HG02610 (cell line): ENCODE data around the gene NUDT9.
"Not testable (repeated sequence)": the region's sequence is repeated elsewhere in the genome, so short reads cannot be mapped to it uniquely, and the experiment has no call there.

Source experiments
- ATAC-seq: cut with Tn5 transposase; IDR thresholded peaks from one replicate; pipeline ENCODE4 v1.9.1; 2021; ENCODE audit warnings: mild to moderate bottlenecking, moderate library complexity; ENCODE audit not compliant: unreplicated experiment

Gene NUDT9

DNA sequence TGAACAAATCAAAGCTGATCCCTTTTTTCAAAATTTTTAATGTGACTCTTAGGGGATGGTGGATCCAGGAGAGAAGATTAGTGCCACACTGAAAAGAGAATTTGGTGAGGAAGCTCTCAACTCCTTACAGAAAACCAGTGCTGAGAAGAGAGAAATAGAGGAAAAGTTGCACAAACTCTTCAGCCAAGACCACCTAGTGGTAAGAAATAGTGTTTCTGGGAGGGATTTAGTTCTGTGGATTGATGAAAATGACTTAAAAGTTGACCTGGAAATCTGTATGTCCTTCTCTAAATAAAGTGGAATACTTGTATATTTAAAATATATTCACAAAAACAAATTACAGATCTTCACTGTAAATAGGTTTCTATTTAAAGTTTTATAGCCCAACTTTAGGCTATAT lies 29.2 kb downstream of the NUDT9 start:
- no peak for ATAC-seq

DNA sequence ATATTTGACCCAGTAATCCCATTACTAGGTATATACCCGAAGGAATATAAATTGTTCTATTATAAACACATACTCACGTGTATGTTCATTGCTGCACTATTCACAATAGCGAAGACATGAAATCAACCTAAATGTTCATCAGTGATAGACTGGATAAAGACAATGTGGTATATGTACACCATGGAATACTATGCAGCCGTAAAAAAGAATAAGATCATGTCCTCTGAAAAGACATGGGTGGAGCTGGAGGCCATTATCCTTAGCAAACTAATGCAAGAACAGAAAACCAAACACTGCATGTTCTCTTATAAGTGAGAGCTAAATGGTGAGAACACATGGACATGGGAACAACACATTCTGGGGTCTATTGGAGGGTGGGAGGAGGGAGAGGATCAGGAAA lies 36.5 kb downstream of the NUDT9 start:
- no peak for ATAC-seq

DNA sequence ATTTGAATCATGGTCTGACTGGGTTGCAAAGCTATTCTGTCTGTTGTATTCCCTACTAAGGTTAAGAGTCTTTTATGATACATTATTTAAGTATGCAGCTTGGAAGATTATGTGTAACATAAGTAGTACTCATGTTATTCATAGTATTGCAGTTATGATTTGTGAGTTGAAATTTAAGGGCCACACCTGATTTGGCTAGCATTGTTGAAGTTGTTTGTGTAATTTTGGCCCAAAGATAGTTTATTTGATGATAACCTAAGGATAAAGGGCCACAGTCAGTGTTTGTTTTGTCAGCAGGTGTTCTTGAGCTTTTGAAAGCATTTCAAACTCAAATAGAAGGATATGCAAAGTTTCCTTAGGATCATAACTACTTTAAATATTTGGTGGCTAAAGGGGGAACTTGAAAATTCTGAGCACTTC lies 38.9 kb downstream of the NUDT9 start:
- no peak for ATAC-seq

DNA sequence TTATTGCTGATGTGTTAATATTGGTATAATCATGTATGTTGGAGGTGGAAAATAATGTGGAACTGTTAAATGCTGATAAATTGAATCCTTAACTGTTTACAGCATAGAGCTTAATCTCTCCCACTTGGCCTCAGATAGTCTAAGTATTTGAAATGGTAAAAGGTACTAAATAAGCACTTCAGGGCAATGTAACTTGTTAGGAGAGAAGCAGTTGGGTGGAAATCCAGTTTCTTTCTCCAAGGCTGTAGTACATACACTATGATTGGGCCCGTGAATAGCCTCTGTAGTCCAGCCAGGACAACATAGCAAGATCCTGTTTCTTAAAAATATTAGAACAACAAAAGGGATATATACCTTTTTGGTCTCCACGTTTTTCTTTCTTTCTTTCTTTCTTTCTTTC lies 39.7 kb downstream of the NUDT9 start:
- no peak for ATAC-seq

DNA sequence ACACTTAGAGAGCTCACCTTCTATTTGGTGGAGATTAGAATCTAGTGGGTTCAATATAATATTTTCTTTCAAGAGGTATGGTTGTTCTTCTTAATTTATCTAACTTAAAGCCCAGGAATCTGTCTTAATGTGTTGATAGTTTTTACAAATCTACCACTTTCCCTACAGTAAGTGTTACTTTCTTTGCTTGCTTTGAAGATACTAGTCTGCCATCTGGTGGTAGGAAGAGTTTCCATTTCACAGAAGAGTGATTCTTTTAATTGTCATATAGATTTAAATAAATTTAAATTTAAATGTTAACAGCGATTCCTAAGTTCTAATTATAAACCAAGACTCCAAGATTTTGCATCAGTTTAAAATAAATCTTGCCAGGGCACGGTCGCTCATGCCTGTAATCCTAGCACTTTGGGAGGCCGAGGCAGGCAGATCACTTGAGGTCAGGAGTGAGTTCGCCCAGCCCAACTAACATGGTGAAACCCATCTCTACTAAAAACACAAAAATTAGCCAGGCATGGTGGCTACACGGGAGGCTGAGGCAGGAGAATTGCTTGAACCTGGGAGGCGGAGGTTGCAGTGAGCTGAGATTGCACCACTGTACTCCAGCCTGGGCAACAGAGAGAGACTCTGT lies 43.5 kb downstream of the NUDT9 start:
- ATAC-seq = no peak

DNA sequence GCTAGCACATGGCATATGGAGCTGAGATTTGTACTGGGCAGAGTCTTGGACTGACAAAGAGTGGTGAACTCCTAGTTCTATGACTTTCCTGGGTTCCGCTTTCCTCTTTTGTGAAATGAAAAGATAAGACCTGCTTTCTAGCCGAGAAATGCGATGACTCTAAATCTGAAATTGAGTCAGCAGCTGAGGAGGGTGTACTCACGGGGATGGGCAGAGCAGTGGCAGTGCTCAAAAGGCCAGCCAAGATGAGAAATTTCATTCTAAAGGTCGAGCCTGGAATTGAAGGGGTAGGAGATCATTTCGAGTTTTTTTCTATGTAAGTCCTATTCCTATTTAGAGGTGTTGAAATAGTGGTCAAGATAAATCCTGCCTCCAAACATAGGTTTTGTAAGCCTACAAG lies 47.0 kb downstream of the NUDT9 start:
- no peak for ATAC-seq

DNA sequence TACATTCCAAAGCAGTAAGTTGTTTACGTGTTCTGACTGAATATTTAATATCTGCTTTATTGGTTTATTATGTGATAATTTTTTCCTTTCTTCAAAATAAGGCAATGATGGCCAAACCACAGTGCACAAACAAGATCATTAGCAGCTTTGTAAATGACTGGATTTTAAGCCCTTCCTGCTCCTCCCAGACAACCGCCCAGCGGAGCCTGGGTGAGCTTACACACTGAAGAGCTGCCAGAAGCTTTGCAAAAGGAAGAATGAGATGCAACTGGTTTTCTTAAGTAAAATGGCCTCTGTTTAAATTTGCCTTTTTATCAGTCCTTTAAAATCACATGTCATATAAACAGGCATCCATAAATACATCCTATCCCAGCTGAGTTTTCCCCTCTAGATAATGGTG lies 54.6 kb downstream of the NUDT9 start:
- ATAC-seq = no peak

DNA sequence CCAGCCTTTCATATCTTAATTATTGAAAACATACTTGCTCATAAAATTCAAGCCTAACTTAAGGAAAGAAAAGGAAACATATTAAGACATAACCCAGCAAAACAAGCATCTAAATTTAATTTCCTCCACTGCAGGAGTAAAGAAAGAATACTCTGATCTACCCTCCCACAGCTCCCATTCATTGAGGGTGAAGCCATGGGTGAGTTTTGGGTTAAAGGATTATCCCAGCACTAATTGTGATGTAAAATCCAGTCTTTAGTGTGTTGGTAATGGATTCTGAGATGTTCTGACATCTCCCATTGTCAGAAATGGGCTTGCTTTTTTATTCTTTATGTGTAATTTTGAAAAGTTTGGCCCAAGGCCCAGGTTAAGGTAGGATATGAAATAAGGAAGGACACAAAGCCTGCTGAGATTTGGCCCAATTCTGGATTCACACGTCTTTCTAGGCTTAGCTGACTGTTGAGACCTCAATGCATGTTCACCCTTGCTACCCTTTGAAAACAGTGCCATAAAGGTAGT lies 56.4 kb downstream of the NUDT9 start:
- no peak for ATAC-seq

DNA sequence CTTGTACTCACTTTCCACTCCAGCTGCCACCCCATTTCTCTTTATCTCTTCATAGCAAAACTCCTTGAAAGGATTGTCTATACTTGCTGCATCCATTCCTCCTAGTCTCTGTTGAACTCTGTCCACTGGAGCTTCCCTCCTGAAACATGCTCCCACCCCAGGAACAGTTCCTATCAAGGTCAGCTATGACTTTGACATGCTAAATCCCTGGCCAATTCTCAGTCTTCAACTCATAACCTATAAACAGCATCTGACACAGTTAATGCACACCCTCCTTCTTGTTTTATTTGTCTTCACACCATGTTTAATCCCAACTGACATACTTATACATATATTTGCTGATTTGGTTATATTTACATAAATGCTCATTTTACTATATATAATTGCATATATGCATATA lies 59.0 kb downstream of the NUDT9 start:
- no peak for ATAC-seq

DNA sequence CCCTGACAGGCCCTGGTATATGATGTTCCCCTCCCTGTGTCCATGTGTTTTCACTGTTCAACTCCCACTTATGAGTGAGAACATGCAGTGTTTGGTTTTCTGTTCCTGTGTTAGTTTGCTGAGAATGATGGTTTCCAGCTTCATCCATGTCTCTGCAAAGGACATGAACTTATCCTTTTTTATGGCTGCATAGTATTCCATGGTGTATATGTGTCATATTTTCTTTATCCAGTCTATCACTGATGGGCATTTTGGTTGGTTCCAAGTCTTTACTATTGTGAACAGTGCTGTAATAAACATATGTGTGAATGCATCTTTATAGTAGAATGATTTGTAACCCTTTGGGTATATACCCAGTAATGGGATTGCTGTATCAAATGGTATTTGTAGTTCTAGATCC lies 60.9 kb downstream of the NUDT9 start:
- not testable (repeated sequence) for ATAC-seq

DNA sequence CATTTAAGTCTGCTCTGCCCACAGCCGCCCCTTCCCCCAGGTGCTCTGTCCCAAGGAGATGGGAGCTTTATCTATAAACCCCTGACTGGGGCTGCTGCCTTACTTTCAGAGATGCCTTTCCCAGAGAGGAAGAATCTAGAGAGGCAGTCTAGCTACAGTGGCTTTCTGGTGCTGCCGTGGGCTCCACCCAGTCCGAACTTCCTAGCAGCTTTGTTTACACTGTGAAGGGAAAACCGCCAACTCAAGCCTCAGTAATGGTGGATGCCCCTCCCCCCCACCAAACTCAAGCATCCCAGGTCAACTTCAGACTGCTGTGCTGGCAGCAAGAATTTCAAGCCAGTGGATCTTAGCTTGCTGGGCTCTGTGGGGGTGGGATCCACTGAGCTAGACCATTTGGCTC lies 66.3 kb downstream of the NUDT9 start:
- ATAC-seq = not testable (repeated sequence)

DNA sequence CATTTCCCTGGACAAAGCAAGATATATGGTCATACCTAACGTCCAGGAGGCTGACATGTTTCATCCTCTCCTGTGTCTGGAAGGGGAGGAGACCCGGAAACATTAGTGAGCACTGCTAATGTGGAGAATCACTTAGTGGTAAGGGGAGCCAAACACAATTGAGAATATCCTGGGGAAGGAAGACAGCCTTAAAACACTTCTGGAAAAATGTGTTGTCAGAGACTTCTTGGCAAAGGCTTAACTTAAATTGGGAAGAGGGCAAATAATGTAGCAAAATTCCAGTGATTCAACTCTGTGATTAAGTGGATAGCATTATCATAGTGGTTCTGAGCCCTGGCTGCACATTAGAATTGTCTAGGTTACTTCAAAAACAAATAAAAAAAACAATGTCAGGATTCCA lies 67.3 kb downstream of the NUDT9 start:
- ATAC-seq = no peak

DNA sequence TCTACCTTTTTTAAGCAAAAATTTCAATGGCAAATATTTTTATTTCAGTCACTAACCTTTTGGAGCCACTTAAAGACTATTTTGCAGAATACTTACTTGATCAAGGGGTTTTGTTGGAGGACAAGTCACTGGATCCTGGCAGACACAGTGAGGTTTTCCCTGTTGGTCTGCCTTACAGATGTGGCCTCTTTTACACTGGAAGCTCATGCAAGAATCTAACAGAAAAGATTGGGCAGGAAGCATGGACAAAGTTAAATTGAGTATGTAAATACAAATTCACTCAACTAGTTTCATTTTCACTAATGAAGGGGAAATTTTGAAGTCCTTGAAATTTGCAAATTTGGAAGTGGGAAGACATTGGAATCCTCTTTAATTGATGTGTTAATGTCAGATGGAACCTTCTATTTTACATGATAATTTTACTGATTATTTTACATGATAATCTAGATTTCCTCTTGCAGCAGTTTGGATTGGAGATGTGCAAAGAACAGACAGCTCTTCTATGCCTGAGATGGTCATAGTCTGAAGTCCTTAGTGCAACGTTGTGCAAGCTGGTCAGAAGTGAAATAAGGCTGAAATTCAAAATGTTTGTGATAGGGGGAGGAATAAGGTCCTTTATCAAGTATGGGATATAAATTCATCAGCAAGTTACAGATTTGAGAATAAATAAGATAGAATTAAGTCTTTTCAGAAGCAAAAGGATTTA lies 68.4 kb downstream of the NUDT9 start:
- ATAC-seq = no peak

DNA sequence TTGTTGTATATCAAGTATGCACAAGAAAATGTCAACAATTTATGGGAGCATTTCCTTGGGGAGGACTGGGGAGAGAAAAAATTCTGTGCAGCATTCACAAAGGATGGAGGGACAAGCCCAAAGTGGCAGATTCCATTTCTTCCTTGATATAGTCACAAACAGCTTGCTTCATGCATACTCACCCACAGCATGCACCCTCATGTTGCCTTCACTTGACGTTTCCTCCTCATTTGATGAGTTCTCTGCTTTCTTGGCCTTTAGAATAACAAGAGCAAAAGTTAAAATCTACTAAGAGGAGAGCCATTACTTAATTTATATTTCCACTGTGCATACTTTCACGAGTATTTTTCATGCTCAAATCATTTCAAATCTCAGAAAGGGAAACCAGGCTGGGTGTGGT lies 69.1 kb downstream of the NUDT9 start:
- ATAC-seq = no peak

DNA sequence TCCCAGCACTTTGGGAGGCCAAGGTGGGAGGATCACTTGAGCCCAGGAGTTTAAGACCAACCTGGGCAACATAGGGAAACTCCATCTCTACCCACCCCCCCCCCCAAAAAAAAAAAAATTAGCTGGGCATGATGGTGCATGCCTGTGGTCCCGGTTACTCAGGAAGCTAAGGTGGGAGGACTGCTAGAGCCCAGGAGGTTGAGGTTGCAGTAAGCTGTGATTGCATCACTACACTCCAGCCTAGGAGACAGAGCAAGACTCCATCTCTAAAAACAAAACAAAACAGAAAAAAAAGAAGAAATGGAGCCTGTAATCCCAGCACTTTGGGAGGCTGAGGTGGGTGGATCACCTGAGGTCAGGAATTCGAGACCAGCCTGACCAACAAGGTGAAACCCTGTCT lies 69.5 kb downstream of the NUDT9 start:
- ATAC-seq = not testable (repeated sequence)

DNA sequence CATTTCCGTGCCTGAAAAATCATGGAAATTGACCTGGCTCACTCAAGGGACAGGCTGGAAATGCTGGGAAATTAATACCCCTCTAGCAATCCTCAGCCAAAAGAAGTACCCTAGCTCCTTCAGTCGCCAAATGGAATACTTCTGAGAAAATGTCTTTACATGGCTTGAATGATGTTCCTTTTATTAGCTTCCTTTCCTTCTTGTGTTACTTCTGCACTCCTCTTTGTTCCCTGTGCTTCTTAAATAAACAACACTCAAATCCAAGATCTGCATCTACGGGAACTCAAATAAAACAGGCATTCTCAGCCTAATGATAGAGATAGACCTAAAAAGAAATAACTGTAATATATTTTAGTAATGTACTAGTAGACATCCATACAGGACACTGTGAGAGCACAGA lies 70.7 kb downstream of the NUDT9 start:
- ATAC-seq = no peak

DNA sequence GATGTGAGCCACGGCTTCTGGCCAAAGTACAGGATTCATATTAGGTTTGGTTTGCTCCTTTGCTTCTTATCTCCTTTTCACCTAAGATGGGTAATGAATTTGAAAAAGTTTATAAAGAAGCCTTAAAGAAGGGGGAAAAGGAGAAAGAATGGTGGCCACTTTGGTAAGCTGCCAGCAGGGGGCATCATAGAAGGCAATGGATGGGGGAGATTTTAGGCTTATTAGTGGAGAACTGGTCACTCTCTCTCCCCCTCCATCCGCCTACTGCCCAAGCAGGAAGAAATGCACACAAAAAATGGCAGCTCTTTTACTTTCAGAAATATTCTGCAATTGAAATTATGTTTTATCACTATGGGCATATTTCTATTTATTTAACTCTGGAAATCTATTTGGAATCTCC lies 74.8 kb downstream of the NUDT9 start:
- ATAC-seq = no peak

DNA sequence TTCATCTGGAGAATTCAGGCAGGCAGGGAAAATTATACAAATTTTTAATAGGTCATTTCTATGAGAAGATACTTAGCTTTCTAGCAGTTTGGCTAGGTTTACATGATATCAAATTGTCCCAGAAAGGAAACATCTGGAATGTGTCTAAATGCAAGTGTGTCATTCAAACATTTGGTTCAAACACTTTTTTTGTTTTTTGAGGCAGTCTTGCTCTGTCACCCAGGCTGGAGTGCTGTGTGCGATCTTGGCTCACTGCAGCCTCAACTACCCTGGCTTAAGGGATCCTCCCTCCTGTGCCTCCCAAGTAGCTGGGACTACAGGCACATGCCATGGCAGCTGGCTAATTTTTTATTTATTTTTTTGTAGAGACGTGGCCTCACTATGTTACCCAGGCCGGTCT lies 75.2 kb downstream of the NUDT9 start:
- ATAC-seq = no peak

DNA sequence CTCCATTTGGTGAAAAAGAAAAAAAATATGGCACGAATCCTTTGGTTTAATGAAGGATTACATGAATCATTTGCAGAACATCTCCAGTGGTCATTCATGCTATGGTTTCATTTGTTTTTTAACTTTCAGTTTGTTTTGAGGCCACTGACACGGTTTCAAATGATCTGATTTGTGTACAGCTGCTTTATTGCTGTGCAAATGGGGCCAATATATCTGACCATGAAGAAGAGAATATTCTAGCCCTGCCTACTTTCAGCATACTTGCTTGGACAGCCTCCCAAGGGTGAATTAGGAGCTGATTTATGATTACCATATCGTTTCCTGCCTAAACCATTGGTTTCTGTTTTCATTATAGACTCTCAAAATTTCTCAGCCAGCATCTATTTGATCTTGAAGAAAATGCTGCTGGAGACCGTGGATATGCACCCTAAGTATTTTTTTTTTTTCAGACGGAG lies 76.1 kb downstream of the NUDT9 start:
- peak; percentile 48 for ATAC-seq

DNA sequence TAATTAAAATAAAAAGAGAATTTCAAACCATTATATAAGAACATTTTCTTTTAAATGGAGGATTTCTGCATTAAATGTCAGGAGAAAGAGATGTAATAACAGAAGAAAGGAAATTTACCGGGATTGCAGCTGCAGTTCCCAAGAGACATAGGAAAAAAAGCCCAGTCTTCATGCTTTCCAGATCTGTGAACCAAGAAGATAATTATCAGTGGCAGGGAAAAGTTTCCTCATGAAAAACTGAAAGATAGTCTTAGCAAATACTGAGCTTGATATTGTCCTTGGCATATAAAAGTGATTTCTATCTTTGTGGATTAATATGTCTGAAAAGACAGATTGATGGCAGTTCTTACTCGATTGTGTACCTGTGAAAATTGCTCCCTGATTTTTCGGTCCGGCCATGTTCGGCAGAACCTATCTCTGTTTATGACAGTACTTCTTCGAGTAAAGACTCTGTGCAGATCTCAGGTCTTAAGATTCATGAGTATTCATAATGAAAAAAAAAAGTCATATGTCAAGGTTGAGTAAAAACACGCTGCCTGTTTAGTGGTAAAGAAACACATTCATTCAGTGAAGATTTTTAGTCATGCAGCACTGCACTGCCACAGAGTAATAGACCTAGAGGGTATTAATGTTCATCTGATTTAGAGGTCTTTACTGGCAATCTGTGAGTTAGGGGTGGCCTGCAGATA lies 77.2 kb downstream of the NUDT9 start:
- ATAC-seq = peak; percentile 94

DNA sequence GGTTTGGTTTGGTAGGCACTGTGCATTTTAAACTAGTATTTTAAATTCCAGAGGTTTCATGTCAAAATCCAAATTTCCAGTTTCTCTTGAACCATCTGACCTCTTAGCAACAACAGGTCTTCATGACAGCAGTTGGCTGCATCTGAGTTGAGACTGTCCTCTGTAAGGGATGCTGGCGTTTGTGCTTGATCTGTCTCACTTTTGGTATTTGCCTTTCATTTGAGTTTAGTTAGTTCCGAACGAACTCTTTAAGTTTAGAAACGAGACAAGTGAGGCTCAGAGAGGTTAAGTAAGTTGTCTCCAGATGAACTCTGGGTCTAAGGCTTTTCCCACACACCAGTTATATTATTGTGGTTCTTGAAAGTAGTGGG lies 77.7 kb downstream of the NUDT9 start:
- peak; percentile 53 for ATAC-seq
